ENCODE data around the gene KRTAP10-7.
"Not testable (repeated sequence)": the region's sequence is repeated elsewhere in the genome, so short reads cannot be mapped to it uniquely, and the experiment has no call there.

KRTAP10-7 gene

GRCh38 chr21:44571844-44572782 is 28.3 kb upstream of the KRTAP10-7 start:
- in situ Hi-C loops (cut with MboI; ENCODE audit: low sequenced_read_pairs, unreplicated experiment): no loop called here
- TF ChIP-seq CTCF (IDR thresholded peaks at IDR 0.05; ENCODE audit: borderline replicate concordance, control extremely low read depth, extremely low read depth, insufficient read depth, missing control alignments): no peak

GRCh38 chr21:44572959-44573583 is 27.3 kb upstream of the KRTAP10-7 start:
- no peak for TF ChIP-seq CTCF (IDR thresholded peaks at IDR 0.05; ENCODE audit: borderline replicate concordance, control extremely low read depth, extremely low read depth, insufficient read depth, missing control alignments)
- DNase-seq (ENCODE audit: low spot score): no peak
- in situ Hi-C loops (cut with MboI; ENCODE audit: low sequenced_read_pairs, unreplicated experiment): no loop called here

More at GRCh38 chr21:44571844-44572782, 28.3 kb upstream of the KRTAP10-7 start:
- no peak for DNase-seq (ENCODE audit: low spot score)

- in situ Hi-C loops (cut with MboI; ENCODE audit: low sequenced_read_pairs, unreplicated experiment); DNase-seq (ENCODE audit: low spot score): not testable (repeated sequence)
Observed at GRCh38 chr21:44573630-44574456, 26.6 kb upstream of the KRTAP10-7 start, which contains the start of gene KRTAP10-4. Gene KRTAP10-4 (plus strand): TSS chr21:44573729. CDS start chr21:44573759, 30 bp downstream.

GRCh38 chr21:44574457-44575306 is 25.7 kb upstream of the KRTAP10-7 start:
- in situ Hi-C loops (cut with MboI; ENCODE audit: low sequenced_read_pairs, unreplicated experiment): no loop called here
- TF ChIP-seq CTCF (IDR thresholded peaks at IDR 0.05; ENCODE audit: borderline replicate concordance, control extremely low read depth, extremely low read depth, insufficient read depth, missing control alignments): no peak
- no peak for DNase-seq (ENCODE audit: low spot score)

GRCh38 chr21:44575307-44576024 is 24.9 kb upstream of the KRTAP10-7 start:
- in situ Hi-C loops (cut with MboI; ENCODE audit: low sequenced_read_pairs, unreplicated experiment): no loop called here
- no peak for TF ChIP-seq CTCF (IDR thresholded peaks at IDR 0.05; ENCODE audit: borderline replicate concordance, control extremely low read depth, extremely low read depth, insufficient read depth, missing control alignments)
- DNase-seq (ENCODE audit: low spot score): no peak

- no peak for TF ChIP-seq CTCF (IDR thresholded peaks at IDR 0.05; ENCODE audit: borderline replicate concordance, control extremely low read depth, extremely low read depth, insufficient read depth, missing control alignments)
- in situ Hi-C loops (cut with MboI; ENCODE audit: low sequenced_read_pairs, unreplicated experiment): no loop called here
- no peak for DNase-seq (ENCODE audit: low spot score)
Observed at GRCh38 chr21:44576025-44576420, 24.4 kb upstream of the KRTAP10-7 start.

All from GM13976 (cell line).